ENCODE measurements around the gene CST8. TPM values are rescaled to one million over a fixed set of nuclear protein-coding genes. Genes with fewer than 3 reads are reported as not detected.

The CST8 gene
- polyA plus RNA-seq, 1 donor (not counting 4 experiments of a cell fraction or from before 2014, with no cell fraction given) = not detected

DNA sequence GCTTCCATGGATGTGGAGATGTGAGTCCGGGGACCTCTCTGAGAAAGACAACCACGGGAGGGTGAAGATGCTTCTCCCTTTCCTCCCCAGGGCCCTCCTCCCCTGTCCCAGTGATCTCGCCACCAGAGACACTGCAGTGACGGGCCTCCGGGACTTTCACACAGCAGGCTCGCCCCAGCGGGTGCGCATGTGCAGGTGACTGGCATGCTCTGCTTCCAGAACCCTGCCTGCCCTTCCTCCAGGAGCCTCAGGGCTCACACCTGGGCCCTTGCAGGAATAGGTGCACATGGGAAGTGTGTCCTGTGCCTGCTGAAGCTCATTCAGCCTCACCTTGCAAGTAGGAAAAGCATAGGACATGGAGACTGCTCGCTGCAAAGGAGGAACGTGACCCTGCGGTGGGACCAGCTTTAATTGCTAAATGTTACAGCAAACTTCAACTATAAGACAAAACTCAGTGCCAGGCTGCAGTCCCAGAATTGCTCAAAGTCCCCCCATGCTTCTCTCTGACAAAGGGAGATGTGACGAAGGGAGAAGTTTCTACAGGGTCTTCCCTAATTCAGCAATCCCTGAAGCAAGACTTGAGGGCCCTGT is 19.2 kb downstream of the CST8 start:
- no peaks in the 10 kb centered on the region for H3K9me3 ChIP-seq (ENCODE audit: control insufficient read depth, low read depth, low read length)
- no peaks in the 10 kb centered on the region for H4K20me1 ChIP-seq (ENCODE audit: control insufficient read depth, extremely low read depth, insufficient read depth, low read length)
- H3K27me3 ChIP-seq (ENCODE audit: control insufficient read depth, extremely low read depth, insufficient read depth, low read length) = no peaks in the 10 kb centered on the region
- no peak overlapping the region for H2AFZ ChIP-seq (ENCODE audit: control insufficient read depth, low read length)
- no peak overlapping the region for H3K4me3 ChIP-seq (ENCODE audit: control insufficient read depth in 2 of 3, extremely low read depth in 1 of 3, insufficient read depth in 2 of 3, low read depth in 1 of 3, low read length in 3 of 3)
- no peak overlapping the region for H3K27ac ChIP-seq (ENCODE audit: control insufficient read depth, insufficient read depth, low read length)
- H3K9me1 ChIP-seq (ENCODE audit: control insufficient read depth, extremely low read depth, insufficient read depth, low read length) = no peaks in the 10 kb centered on the region
- DNase-seq (ENCODE audit: low read depth, low spot score) (no peak), FAIRE-seq (no peak)
- H3K9ac ChIP-seq (ENCODE audit: control insufficient read depth, extremely low read depth, insufficient read depth, low read length) = no peak overlapping the region
- dilution Hi-C loops (cut with MboI; ENCODE audit: extremely low pct_ligation_motif_present, low sequenced_read_pairs) = no loop called here
- H3K79me2 ChIP-seq (ENCODE audit: control insufficient read depth, insufficient read depth, low read length) = no peaks in the 10 kb centered on the region
- H3K4me1 ChIP-seq (ENCODE audit: control insufficient read depth, extremely low read depth, insufficient read depth, low read length) = no peaks in the 10 kb centered on the region
- H3K36me3 ChIP-seq (ENCODE audit: control insufficient read depth in 2 of 2, extremely low read depth in 1 of 2, insufficient read depth in 2 of 2, low read length in 2 of 2) = no peaks in the 10 kb centered on the region
- TF ChIP-seq, protein P1, sequence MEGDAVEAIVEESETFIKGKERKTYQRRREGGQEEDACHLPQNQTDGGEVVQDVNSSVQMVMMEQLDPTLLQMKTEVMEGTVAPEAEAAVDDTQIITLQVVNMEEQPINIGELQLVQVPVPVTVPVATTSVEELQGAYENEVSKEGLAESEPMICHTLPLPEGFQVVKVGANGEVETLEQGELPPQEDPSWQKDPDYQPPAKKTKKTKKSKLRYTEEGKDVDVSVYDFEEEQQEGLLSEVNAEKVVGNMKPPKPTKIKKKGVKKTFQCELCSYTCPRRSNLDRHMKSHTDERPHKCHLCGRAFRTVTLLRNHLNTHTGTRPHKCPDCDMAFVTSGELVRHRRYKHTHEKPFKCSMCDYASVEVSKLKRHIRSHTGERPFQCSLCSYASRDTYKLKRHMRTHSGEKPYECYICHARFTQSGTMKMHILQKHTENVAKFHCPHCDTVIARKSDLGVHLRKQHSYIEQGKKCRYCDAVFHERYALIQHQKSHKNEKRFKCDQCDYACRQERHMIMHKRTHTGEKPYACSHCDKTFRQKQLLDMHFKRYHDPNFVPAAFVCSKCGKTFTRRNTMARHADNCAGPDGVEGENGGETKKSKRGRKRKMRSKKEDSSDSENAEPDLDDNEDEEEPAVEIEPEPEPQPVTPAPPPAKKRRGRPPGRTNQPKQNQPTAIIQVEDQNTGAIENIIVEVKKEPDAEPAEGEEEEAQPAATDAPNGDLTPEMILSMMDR (optimal IDR thresholded peaks at IDR 0.05 in 1 of 3, IDR thresholded peaks at IDR 0.05 in 1 of 3, conservative IDR thresholded peaks at IDR 0.05 in 1 of 3; ENCODE audit: extremely low read depth in 1 of 3, insufficient read depth in 2 of 3, low read length in 3 of 3) = no peak
- no peak for TF ChIP-seq EZH2 (IDR thresholded peaks at IDR 0.05; ENCODE audit: low read length)
- H3K4me2 ChIP-seq (ENCODE audit: control insufficient read depth, extremely low read depth, insufficient read depth, low read depth, low read length) = no peak overlapping the region

DNA sequence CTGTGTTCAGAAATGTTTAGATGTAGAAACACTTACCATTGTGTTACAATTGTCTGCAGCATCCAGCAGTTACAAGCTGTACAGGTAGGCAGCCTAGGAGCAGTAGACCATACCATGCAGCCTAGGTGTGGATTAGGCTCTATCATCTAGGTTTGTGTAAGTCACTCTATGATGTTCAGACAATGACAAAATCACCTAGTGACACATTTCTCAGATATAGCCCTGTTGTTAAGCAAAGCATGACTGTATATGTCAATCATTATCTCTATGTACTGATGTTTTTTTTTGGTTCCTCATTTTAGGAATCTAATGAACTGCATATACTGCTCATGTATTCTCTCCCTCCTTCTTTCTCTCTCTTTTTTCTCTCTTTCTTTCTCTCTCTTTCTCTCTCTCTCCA is 22.2 kb downstream of the CST8 start:
- TF ChIP-seq EZH2 (IDR thresholded peaks at IDR 0.05; ENCODE audit: low read length) = no peak
- TF ChIP-seq, protein P1 (optimal IDR thresholded peaks at IDR 0.05 in 1 of 3, IDR thresholded peaks at IDR 0.05 in 1 of 3, conservative IDR thresholded peaks at IDR 0.05 in 1 of 3; ENCODE audit: extremely low read depth in 1 of 3, insufficient read depth in 2 of 3, low read length in 3 of 3) = no peak
- H3K4me1 ChIP-seq (ENCODE audit: control insufficient read depth, extremely low read depth, insufficient read depth, low read length) = no peaks in the 10 kb centered on the region
- H3K9me3 ChIP-seq (ENCODE audit: control insufficient read depth, low read depth, low read length) = no peaks in the 10 kb centered on the region
- no peak for FAIRE-seq
- no peaks in the 10 kb centered on the region for H4K20me1 ChIP-seq (ENCODE audit: control insufficient read depth, extremely low read depth, insufficient read depth, low read length)
- no peak overlapping the region for H3K27ac ChIP-seq (ENCODE audit: control insufficient read depth, insufficient read depth, low read length)
- no peak overlapping the region for H3K4me3 ChIP-seq (ENCODE audit: control insufficient read depth in 2 of 3, extremely low read depth in 1 of 3, insufficient read depth in 2 of 3, low read depth in 1 of 3, low read length in 3 of 3)
- no peak overlapping the region for H2AFZ ChIP-seq (ENCODE audit: control insufficient read depth, low read length)
- no peaks in the 10 kb centered on the region for H3K27me3 ChIP-seq (ENCODE audit: control insufficient read depth, extremely low read depth, insufficient read depth, low read length)
- dilution Hi-C loops (cut with MboI; ENCODE audit: extremely low pct_ligation_motif_present, low sequenced_read_pairs) = no loop called here
- no peak overlapping the region for H3K4me2 ChIP-seq (ENCODE audit: control insufficient read depth, extremely low read depth, insufficient read depth, low read depth, low read length)
- H3K9me1 ChIP-seq (ENCODE audit: control insufficient read depth, extremely low read depth, insufficient read depth, low read length) = no peaks in the 10 kb centered on the region
- H3K79me2 ChIP-seq (ENCODE audit: control insufficient read depth, insufficient read depth, low read length) = no peaks in the 10 kb centered on the region
- DNase-seq (ENCODE audit: low read depth, low spot score) = no peak
- H3K9ac ChIP-seq (ENCODE audit: control insufficient read depth, extremely low read depth, insufficient read depth, low read length) = no peak overlapping the region
- no peaks in the 10 kb centered on the region for H3K36me3 ChIP-seq (ENCODE audit: control insufficient read depth in 2 of 2, extremely low read depth in 1 of 2, insufficient read depth in 2 of 2, low read length in 2 of 2)

Data from keratinocyte (primary cell).